Measurements from ENCODE around the gene MAMDC4.

DNA sequence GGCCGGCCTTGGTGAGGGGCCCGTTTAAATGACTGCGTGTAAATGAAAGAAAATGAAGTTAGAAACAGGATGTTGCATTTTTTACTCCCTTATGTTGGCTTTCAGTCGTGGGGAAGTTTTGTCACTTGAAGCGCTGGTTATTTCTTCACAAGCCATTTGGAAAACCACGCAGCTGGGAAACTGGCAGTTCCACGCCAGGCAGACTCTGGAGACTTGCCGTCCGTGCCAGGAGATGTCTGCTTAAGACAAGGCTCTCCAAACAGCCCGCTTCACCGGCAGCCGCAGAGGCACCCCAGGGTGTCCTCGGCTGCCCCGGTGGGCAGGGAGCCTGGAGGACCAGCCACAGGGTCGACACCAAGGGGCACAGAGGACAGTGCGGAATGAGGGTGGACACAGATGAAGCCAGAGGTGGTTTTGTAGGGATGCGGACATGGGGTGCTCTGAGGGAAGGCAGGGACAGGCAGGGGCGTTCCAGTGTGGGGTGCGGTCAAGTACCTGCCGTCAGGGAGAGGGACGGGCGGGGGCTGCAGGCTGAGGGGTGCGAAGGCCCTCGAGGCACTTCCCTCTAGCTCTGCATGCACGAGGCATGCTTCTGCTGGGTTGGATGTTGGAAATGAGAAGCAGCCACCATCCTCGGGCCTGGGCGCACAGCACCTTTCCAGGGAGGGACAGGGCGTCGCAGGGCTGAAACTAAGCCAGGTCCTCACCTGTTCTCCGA is 21.0 kb upstream of the MAMDC4 start:
- no peak for TF ChIP-seq POLR2AphosphoS5 (IDR thresholded peaks at IDR 0.05; ENCODE audit: insufficient read depth in 1 of 2, low read depth in 1 of 2)
- TF ChIP-seq, protein P1, sequence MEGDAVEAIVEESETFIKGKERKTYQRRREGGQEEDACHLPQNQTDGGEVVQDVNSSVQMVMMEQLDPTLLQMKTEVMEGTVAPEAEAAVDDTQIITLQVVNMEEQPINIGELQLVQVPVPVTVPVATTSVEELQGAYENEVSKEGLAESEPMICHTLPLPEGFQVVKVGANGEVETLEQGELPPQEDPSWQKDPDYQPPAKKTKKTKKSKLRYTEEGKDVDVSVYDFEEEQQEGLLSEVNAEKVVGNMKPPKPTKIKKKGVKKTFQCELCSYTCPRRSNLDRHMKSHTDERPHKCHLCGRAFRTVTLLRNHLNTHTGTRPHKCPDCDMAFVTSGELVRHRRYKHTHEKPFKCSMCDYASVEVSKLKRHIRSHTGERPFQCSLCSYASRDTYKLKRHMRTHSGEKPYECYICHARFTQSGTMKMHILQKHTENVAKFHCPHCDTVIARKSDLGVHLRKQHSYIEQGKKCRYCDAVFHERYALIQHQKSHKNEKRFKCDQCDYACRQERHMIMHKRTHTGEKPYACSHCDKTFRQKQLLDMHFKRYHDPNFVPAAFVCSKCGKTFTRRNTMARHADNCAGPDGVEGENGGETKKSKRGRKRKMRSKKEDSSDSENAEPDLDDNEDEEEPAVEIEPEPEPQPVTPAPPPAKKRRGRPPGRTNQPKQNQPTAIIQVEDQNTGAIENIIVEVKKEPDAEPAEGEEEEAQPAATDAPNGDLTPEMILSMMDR (IDR thresholded peaks at IDR 0.05), result no peak
